GM12878 (cell line): ENCODE data around the gene TPCN1.

Experiments
- JUNB ChIP-seq: IDR thresholded peaks from 2 replicates; pipeline ENCODE4 v1.6.1; 2016; ENCODE audit warnings: antibody characterized with exemption, mild to moderate bottlenecking
- RCOR1 ChIP-seq: conservative IDR thresholded peaks from 2 replicates; pipeline ENCODE4 v1.6.1; 2012; ENCODE audit warnings: low read depth, low read length, improper control_type of control experiment
- TF ChIP-seq, protein P1 (sequence below): IDR thresholded peaks from 2 replicates; pipeline ENCODE4 v1.6.1; 2011; ENCODE audit warnings: low read depth, low read length, improper control_type of control experiment, borderline replicate concordance
- TF ChIP-seq, protein P2 (sequence below), 3 experiments: IDR thresholded peaks in 2 of 3; conservative IDR thresholded peaks in 1 of 3; 2 replicates each; pipeline ENCODE4 v1.5.1; 2011; ENCODE audit warnings: low read depth in 3 of 3, low read length in 3 of 3, mild to moderate bottlenecking in 3 of 3, control low read depth in 2 of 3, moderate library complexity in 2 of 3, inconsistent platforms in 1 of 3, mixed read lengths in 1 of 3; ENCODE audit not compliant: control insufficient read depth in 2 of 3, insufficient read depth in 1 of 3; ENCODE audit errors: extremely low read depth in 1 of 3

DNA sequence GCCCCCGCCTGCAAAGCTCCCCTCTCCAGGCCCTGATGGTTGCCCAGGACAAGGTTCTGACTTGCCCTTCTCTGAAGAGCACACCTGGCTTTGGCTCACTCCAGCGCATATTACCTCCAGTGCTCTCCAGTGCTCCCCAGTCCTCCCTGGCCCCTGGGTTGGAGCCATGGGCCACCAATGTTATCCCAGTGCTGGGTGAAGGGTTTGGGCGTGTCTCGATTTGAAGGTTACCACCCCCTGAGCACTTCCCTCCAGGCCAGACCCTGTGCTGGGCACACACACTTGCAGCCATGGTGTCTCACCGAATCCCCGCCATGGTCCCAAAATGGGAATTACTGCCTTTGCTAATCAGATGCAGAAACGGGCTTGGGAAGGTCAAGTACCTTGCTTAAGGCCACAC is 24.7 kb upstream of the TPCN1 start:
- TF ChIP-seq, protein P1, sequence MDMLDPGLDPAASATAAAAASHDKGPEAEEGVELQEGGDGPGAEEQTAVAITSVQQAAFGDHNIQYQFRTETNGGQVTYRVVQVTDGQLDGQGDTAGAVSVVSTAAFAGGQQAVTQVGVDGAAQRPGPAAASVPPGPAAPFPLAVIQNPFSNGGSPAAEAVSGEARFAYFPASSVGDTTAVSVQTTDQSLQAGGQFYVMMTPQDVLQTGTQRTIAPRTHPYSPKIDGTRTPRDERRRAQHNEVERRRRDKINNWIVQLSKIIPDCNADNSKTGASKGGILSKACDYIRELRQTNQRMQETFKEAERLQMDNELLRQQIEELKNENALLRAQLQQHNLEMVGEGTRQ = no peak
- TF ChIP-seq, protein P2, sequence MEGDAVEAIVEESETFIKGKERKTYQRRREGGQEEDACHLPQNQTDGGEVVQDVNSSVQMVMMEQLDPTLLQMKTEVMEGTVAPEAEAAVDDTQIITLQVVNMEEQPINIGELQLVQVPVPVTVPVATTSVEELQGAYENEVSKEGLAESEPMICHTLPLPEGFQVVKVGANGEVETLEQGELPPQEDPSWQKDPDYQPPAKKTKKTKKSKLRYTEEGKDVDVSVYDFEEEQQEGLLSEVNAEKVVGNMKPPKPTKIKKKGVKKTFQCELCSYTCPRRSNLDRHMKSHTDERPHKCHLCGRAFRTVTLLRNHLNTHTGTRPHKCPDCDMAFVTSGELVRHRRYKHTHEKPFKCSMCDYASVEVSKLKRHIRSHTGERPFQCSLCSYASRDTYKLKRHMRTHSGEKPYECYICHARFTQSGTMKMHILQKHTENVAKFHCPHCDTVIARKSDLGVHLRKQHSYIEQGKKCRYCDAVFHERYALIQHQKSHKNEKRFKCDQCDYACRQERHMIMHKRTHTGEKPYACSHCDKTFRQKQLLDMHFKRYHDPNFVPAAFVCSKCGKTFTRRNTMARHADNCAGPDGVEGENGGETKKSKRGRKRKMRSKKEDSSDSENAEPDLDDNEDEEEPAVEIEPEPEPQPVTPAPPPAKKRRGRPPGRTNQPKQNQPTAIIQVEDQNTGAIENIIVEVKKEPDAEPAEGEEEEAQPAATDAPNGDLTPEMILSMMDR (IDR thresholded peaks at IDR 0.05 in 2 of 3, conservative IDR thresholded peaks at IDR 0.05 in 1 of 3; ENCODE audit: control insufficient read depth in 2 of 3, extremely low read depth in 1 of 3, insufficient read depth in 1 of 3, low read depth in 3 of 3, low read length in 3 of 3) = no peak
- no peak for TF ChIP-seq RCOR1
- no peak for TF ChIP-seq JUNB
